Ovary (tissue), 9 donors: ENCODE measurements around the gene PGAP1. TPM values are rescaled to one million over a fixed set of nuclear protein-coding genes. Genes with fewer than 3 reads are reported as not detected.

Source experiments
- DNase-seq, 5 donors: peaks; one replicate each; pipeline ENCODE4 v3.0.0-alpha.2; 2019 to 2020
- H3K27ac ChIP-seq, 2 donors: fragments of 200-600 bp; one replicate each; pipeline versions ENCODE4 v1.5.1 to v1.8.0; 2019 to 2022
- H3K27me3 ChIP-seq: fragments of 200-600 bp; one replicate; pipeline ENCODE4 v1.8.0; 2022
- H3K36me3 ChIP-seq: fragments of 200-600 bp; sonication (generic); one replicate; pipeline ENCODE4 v1.5.1; 2019
- H3K4me1 ChIP-seq: one replicate; pipeline ENCODE4 v1.8.1; 2013; ENCODE audit warnings: mild to moderate bottlenecking, moderate library complexity; ENCODE audit not compliant: insufficient read depth
- H3K4me3 ChIP-seq: fragments of 200-600 bp; sonication (generic); one replicate; pipeline ENCODE4 v1.5.1; 2017
- H3K9me3 ChIP-seq, 2 donors: fragments of 200-600 bp in 1 of 2; sonication (generic) in 1 of 2; one replicate each; pipeline versions ENCODE4 v1.5.1 to v1.8.1; 2013 to 2019; ENCODE audit warnings: mild to moderate bottlenecking in 1 of 2, moderate library complexity in 1 of 2
- EP300 ChIP-seq: sonication (generic); formaldehyde crosslinking; IDR thresholded peaks from one replicate; pipeline ENCODE4 v1.6.1; 2017; ENCODE audit warnings: antibody characterized with exemption
- POLR2A ChIP-seq: fragments of 450-650 bp; IDR thresholded peaks from one replicate; pipeline ENCODE4 v1.6.1; 2017; ENCODE audit warnings: antibody characterized with exemption, mild to moderate bottlenecking, moderate library complexity
- whole genome bisulfite sequencing, 3 donors: extraction: QIAGEN DNeasy Blood & Tissue Kit in 1 of 3; methylation state at CpG; one replicate each; pipeline versions ENCODE4 v1.1.5 to v1.1.7; 2013 to 2017; 5-methylcytosine and 5-hydroxymethylcytosine counted together
- intact Hi-C, 4 donors: fragments of 100-400 bp; cut with DNase I; formaldehyde crosslinking; loops; one replicate each; pipeline versions ENCODE4 v1.11.0 to v1.15.1; 2022 to 2023
- polyA plus RNA-seq, 2 donors: library from polyadenylated mRNA; stranded (reverse); fragments of 200-250 nt in 1 of 2; fragments of 350-450 nt in 1 of 2; fragmentation: Illumina TruSeq in 1 of 2; extraction: RNeasy Lipid Tissue Mini Kit (QIAGEN cat#74804) in 1 of 2; gene quantifications; one replicate each; pipeline ENCODE4 v1.2.3, GENCODE V29; 2013 to 2014
- small RNA-seq: library from RNA; depleted of rRNA; stranded (forward); fragments of <200 nt; gene quantifications from one replicate; pipeline ENCODE3, GENCODE V24; 2016
- total RNA-seq, 7 donors: library from RNA; depleted of rRNA in 2 of 7; stranded (reverse); fragments of >200 nt in 2 of 7; fragmentation: NEBNext Ultra II Directional in 3 of 7; extraction: Animal tissue kit (Norgen Biotek cat#: 25700) in 3 of 7; gene quantifications; one replicate each; pipeline versions ENCODE4 v1.1.0 to v1.2.4, GENCODE V29; 2016 to 2023
- TF ChIP-seq, protein P1 (sequence below), 3 donors: fragments of 450-650 bp in 2 of 3; fragments of 200-600 bp in 1 of 3; IDR thresholded peaks; one replicate each; pipeline versions ENCODE4 v1.5.1 to v1.8.0; 2016 to 2022; ENCODE audit warnings: antibody characterized with exemption in 3 of 3, mild to moderate bottlenecking in 1 of 3
- donor health status: DM: no; HTN: no; CAD: no; lungs with moderate emphysema.
- donor health status: DM: no; HTN: no; CAD: no.
- donor health status: Bipolar disorder and iron deficiency.
- donor health status: DM: yes; HTN: yes; CAD: no.
- donor health status: DM: no; HTN: no; CAD: no.
- donor health status: DM: yes; HTN: yes; CAD: no.

PGAP1 gene
- total and polyA plus RNA-seq, 9 donors, result 3.2 to 39.1 (median 20.6) TPM

DNA sequence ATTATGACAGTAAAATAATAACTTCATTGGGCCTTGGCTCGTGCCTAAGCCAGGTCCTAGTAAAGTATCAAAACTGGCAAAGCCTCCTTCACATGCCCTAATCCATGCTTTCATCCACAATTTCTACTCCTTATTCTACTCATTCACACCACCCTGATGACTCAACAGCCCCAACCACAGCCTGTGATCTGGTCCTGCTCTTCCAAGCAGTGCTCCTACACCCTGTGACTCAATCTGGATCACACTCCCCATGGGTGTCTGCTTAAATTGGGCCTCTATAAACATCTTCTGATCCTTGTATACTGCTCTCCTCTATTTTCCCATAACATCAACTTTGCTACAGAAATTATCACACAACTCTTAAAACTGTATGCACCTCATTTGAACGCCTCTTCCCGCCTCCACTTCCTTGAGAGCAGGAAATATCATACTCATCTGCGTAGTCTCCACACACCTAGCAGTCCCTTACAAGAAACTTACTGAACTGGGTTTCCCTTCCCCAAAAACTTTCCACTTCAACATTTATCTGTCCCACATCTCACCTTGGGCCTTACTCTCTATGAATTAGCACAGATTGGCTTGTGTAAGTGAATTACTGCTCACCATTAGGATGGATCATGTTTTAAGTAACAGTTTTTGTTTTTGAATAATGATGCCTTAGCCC is 142.9 kb downstream of the PGAP1 start:
- WGBS, 3 donors, result 91 to 95% (median 94%) methylated on average over 4 of the region's 4 CpGs
- Histone ChIP-seq H3K4me1 (no peaks in the 10 kb centered on the region), H3K27ac (no peak overlapping the region), H3K36me3 (no peaks in the 10 kb centered on the region), H3K9me3 (no peaks in the 10 kb centered on the region), H3K27me3 (peaks cover 4% of the 10 kb centered on the region), H3K4me3 (no peak overlapping the region)
- DNase-seq, result no peak
- TF ChIP-seq POLR2A (no peak), EP300 (no peak)
- TF ChIP-seq, protein P1, sequence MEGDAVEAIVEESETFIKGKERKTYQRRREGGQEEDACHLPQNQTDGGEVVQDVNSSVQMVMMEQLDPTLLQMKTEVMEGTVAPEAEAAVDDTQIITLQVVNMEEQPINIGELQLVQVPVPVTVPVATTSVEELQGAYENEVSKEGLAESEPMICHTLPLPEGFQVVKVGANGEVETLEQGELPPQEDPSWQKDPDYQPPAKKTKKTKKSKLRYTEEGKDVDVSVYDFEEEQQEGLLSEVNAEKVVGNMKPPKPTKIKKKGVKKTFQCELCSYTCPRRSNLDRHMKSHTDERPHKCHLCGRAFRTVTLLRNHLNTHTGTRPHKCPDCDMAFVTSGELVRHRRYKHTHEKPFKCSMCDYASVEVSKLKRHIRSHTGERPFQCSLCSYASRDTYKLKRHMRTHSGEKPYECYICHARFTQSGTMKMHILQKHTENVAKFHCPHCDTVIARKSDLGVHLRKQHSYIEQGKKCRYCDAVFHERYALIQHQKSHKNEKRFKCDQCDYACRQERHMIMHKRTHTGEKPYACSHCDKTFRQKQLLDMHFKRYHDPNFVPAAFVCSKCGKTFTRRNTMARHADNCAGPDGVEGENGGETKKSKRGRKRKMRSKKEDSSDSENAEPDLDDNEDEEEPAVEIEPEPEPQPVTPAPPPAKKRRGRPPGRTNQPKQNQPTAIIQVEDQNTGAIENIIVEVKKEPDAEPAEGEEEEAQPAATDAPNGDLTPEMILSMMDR (IDR thresholded peaks at IDR 0.05), result no peak
- intact Hi-C loops, result no loop called here

Small RNAs within 50 kb of the gene (small RNA-seq; reads per million reads assigned to genes)
- gene AC012486.1, result not detected

Other genes with a start within 250 kb of the PGAP1 start
- gene GTF3C3, start 127.0 kb downstream of the PGAP1 start, total RNA-seq, result 10 to 100 TPM; 23.8 to 30.7 (median 28.0) TPM
- gene GTF3C3, start 127.0 kb downstream of the PGAP1 start, polyA plus RNA-seq, result 10 to 100 TPM; 11.6 to 25.6 TPM
- under 1 TPM in 1 of 7 donors, not detected in 6; 0.20 TPM for gene C2orf66, start 117.4 kb downstream of the PGAP1 start, total RNA-seq
- gene C2orf66, start 117.4 kb downstream of the PGAP1 start, polyA plus RNA-seq, result under 1 TPM; 0.07 to 0.22 TPM